Stimulated activated CD4-positive, alpha-beta T cell treated with anti-CD3 and anti-CD28 coated beads, Interleukin-12 subunit alpha, Interleukin-12 subunit beta, amount 100 ng/mL, for 48 hours (primary cell): ENCODE data around the gene TFR2.

Experiments used
- DNase-seq, 3 donors: peaks; one replicate each; pipeline ENCODE4 v3.0.0-alpha.2; 2020; ENCODE audit warnings: low read depth in 2 of 3, low spot score in 1 of 3

Gene TFR2

GRCh38 chr7:100586266-100587025 is 54.9 kb downstream of the TFR2 start, which contains the start of gene FBXO24:
Gene FBXO24 (plus strand): TSS chr7:100586328. CDS start chr7:100586626, 298 bp downstream.
- DNase-seq = peak; percentile 99 to 100 (median 99)

- peak in 1 of 3 donors; percentile 46 for DNase-seq
Measured at GRCh38 chr7:100585511-100586265, 55.7 kb downstream of the TFR2 start, which contains the start of gene LRCH4. Gene LRCH4 (minus strand): TSS chr7:100586129. CDS start chr7:100586100, 29 bp downstream.

DNA sequence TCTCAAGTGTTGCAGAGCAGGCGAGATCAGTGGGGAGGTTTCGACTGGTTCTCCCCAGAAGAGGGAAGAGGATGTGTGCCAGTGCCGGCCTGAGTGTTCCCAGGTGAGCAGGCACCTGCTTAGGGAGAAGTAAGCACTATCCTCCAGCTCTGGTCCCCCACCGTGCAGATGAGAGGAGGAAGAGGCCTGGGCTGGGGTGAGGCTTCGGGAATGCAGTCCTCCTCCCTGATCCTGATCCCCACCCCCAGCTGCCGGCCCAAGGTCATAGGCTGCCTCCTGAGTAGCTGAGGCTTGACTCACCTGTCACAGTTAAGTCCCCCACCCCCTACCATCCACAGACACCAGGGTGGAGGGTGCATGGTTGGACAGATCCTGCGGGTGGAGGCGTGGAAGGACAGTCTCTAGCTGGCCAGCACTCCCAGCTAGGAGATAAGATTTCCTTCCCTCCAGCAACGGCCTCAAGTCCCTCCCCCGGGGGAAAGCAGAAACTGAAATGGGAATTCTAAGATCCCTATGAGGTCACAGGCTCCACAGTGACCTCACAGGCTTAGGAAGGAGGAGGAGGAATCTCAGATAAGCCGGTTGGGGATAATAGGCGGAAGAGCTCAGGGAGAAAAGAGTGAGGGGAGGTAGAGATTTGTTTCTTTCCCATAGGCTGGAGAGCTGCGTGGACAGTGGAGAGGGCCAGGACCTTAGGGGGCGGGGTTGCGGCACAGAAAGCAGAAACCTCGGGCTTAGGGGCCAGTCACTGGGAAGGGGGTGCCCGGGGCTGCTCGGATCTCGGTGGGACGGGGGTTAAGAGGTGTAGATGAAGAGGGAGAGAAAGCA is 56.5 kb downstream of the TFR2 start:
- no peak for DNase-seq

GRCh38 chr7:100584054-100584682 is 57.2 kb downstream of the TFR2 start:
- DNase-seq = no peak

- DNase-seq = peak; percentile 60 to 63 (median 61)
Measured at GRCh38 chr7:100583132-100584053, 58.0 kb downstream of the TFR2 start.

DNA sequence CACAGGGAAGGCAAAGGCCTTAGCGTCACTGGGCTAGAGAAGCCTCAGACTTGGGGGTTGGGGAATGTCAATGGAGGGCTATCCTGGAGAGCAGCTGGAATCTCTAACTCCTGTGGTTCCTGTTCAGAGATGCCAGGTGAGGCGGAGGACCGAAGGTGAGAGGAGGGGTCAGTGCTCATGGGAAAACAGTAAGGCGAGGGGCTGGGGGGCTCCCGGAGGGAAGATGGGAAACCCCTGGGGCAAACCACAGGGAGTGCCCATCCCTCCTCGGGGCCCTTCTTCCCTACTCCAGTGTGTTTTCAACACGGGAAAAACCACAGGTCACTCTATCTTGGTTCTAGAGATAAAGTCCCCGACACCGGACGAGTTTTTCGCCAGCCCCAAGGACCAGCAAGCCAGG is 58.7 kb downstream of the TFR2 start:
- no peak for DNase-seq

DNA sequence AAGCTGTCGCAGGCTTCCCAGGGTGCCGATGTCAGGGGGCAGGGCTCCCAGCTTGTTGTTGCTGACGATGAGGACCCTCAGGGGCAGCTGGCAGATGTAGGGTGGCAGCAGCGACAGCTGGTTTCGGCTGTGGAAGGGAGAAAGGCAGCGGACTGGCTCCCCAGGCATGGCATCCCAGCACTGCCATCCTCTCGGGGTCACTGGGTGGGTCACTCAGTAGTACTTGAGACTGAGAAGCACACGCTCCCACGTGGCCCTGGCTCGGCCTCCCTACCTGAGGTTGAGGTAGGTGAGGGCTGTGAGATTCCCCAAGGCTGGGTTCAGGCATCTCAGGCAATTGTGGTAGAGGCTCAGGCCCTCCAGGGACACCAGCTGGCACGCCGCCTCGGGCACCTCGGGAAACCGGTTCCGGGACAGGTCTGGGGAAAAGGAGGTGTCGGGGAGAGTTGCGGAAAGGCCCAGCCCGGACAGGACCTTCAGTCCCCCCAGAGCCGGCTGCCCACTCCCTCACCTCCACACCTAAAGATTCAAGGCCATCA is 59.2 kb downstream of the TFR2 start:
- DNase-seq = no peak

- no peak for DNase-seq
Measured at GRCh38 chr7:100580466-100581283, 60.7 kb downstream of the TFR2 start.

DNA sequence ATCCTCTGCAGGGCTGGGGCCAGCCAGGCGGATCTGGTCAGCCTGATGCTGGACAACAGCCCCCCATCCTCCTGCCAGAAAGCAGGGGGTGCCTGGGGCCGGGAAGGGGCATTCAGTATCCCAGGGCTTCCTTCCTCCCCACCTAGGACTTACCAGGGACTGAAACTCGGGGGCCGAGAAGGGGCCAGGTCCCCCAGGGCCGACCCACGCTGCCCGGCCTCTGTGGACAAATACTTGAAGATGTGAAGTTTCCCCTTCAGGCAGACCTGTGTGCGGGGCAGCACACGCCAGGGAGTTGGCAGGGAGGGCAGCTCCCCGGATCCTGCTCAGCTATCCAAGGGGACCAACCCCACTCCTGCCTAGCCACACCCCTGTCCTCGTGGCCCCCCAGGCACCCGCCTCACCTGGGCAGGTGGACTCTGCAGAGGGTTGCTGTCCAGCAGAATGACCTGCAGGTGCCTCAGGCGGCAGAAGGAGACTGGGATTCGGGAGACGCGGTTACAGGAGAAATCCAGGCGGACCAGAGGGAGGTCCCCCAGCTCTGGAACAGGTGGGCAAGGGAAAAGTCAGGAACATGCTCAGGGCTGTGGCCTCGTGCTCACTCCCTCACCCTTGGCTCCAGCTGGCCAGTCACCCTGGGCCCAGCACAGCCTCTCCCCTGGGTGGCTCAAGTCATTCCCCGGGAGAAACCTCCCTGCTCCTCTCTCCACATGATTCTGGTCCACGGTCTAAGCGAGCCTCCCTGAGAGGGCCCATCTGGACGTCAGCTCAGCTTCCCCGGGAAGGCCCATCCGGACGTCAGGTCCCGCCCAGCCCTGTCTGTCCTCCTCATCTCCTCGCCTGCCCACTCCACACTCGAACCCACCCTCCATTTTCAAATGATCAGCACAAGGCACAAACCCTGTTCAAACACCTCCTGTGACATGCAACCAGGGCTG is 62.8 kb downstream of the TFR2 start:
- no peak for DNase-seq

DNA sequence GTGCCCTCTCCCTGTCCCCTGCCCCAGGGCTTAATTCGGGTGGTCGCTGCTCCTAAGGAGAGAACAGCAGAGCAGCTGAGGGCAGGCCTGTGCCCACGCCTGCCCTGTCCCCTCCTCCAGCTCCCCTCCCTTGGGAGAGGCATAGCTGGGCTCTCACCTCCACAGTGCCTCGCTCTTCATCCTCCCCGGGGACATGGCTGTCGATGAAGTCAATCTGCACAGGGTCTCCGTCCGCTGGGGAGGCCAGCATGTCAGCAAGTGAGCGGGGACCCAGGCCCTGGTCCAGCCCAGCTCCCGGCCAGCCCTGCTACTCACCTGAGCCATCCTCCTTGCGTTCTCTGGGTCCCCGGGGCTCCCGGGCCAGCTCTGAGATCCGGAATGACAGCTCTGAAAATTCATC is 63.8 kb downstream of the TFR2 start:
- no peak for DNase-seq

DNA sequence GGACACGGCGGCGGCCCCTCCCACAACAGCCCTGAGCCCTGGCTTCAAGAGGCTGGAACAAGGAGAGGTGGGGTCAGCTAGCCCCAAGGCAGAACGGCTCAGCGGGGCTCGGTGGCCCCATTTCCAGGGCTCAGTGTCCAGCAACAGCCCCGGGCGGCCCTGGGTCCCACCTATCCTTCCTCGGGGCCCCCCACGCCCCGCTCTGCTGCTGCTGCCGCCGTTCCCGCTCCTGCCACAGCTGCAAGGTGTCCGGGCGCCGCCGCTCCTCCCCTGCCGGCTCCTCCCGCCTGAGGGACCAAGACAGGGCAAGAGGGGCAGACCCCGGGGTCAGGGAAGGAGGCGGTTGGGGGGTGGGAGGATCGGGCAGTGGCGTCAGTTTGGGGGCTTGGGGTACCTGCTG is 64.2 kb downstream of the TFR2 start:
- no peak for DNase-seq

GRCh38 chr7:100576384-100576993 is 64.9 kb downstream of the TFR2 start:
- no peak for DNase-seq

GRCh38 chr7:100575746-100576383 is 65.5 kb downstream of the TFR2 start:
- DNase-seq = no peak

- DNase-seq = no peak
Measured at GRCh38 chr7:100575206-100575631, 66.1 kb downstream of the TFR2 start.

DNA sequence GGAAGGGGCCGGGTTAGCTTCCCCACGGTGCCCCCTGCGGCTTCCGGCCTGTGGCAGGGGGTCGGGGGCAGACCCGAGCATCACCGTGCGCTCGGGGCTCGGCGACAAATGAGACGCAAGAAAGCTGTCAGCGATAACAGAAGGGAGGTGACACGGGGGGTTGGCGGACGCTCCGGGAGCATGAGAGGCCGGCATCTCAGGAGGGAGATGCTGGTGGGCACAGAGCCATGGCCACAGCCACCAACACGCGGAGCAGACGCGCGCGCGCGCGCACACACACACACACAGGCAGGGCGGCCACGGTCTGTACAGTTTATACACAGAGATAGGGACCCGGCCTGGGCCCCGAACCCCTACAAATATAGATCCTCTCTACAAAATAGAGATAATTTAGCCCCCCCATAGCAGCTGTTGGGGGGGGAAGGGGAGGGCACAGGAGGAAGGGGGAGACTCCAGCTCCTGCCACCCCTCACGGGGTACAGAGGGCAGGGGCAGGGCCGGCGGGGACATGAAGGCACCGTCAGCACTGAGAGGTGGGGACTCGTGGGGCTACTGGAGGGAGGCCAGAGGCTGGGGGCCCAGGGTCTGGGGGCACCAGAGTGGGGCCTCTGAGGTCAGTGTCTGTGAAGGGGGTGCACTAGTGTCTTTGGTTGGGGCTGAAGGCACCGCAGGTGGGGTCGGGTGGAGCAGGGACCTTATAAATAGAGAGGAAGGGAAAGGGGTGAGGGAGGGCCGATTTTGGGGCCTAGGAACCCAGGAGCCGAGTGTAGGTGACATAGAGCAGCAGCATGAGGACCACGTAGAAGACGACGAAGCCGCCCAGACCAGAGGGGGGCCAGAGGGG is 66.8 kb downstream of the TFR2 start:
- DNase-seq = no peak
